K562 (cell line): ENCODE measurements around the gene TMEM43.

Experiments used
- CBX5 ChIP-seq: IDR thresholded peaks from 2 replicates; pipeline ENCODE4 v1.6.1; 2014; ENCODE audit warnings: low read depth, borderline replicate concordance
- SRSF1 ChIP-seq: fragments of 200-400 bp; formaldehyde crosslinking; IDR thresholded peaks from 2 replicates; pipeline ENCODE4 v1.6.1; 2017; ENCODE audit warnings: mild to moderate bottlenecking, low read depth, low read length, moderate library complexity
- ZNF253 ChIP-seq: fragments of 250-450 bp; sonication (Bioruptor Pico); conservative IDR thresholded peaks from 2 replicates; pipeline ENCODE4 v1.6.1; 2021; ENCODE audit warnings: mild to moderate bottlenecking
- TF ChIP-seq, protein P1 (sequence below), 3 experiments: IDR thresholded peaks in 2 of 3; conservative IDR thresholded peaks in 1 of 3; 2 replicates each; pipeline ENCODE4 v1.5.1; 2011 to 2012; ENCODE audit warnings: low read length in 3 of 3, mild to moderate bottlenecking in 3 of 3, control low read depth in 2 of 3, improper control_type of control experiment in 1 of 3, inconsistent platforms in 1 of 3, low read depth in 1 of 3, mixed read lengths in 1 of 3, moderate library complexity in 1 of 3; ENCODE audit not compliant: insufficient read depth in 2 of 3

DNA sequence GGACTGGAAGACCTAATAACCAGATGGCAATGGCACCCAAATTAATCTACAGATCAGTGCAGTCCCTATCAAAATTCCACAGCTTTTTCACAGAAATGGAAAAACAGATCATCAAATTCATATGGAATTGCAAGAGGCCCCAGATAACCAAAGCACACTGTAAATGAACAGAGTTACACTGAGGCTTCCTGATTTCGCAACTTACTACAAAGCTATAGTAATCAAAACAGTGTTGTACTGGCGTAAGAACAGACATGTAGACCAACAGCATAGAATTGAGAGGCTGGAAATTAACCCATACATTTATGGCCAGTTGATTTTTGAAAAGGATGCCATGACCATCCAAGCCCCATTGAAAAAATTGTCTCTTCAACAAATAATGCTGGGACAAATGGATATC lies 37.3 kb downstream of the TMEM43 start:
- TF ChIP-seq, protein P1, sequence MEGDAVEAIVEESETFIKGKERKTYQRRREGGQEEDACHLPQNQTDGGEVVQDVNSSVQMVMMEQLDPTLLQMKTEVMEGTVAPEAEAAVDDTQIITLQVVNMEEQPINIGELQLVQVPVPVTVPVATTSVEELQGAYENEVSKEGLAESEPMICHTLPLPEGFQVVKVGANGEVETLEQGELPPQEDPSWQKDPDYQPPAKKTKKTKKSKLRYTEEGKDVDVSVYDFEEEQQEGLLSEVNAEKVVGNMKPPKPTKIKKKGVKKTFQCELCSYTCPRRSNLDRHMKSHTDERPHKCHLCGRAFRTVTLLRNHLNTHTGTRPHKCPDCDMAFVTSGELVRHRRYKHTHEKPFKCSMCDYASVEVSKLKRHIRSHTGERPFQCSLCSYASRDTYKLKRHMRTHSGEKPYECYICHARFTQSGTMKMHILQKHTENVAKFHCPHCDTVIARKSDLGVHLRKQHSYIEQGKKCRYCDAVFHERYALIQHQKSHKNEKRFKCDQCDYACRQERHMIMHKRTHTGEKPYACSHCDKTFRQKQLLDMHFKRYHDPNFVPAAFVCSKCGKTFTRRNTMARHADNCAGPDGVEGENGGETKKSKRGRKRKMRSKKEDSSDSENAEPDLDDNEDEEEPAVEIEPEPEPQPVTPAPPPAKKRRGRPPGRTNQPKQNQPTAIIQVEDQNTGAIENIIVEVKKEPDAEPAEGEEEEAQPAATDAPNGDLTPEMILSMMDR (IDR thresholded peaks at IDR 0.05 in 2 of 3, conservative IDR thresholded peaks at IDR 0.05 in 1 of 3; ENCODE audit: insufficient read depth in 2 of 3, low read depth in 1 of 3, low read length in 3 of 3): no peak
- TF ChIP-seq CBX5 (no peak), ZNF253 (CRISPR knock-in tag) (no peak), SRSF1 (no peak)
